Measurements from ENCODE around the gene SDF2L1. TPM values are rescaled to one million over a fixed set of nuclear protein-coding genes. Genes with fewer than 3 reads are reported as not detected.

The SDF2L1 gene
- polyA plus RNA-seq, 3 donors: 31.7 to 46.2 (median 44.7) TPM

DNA sequence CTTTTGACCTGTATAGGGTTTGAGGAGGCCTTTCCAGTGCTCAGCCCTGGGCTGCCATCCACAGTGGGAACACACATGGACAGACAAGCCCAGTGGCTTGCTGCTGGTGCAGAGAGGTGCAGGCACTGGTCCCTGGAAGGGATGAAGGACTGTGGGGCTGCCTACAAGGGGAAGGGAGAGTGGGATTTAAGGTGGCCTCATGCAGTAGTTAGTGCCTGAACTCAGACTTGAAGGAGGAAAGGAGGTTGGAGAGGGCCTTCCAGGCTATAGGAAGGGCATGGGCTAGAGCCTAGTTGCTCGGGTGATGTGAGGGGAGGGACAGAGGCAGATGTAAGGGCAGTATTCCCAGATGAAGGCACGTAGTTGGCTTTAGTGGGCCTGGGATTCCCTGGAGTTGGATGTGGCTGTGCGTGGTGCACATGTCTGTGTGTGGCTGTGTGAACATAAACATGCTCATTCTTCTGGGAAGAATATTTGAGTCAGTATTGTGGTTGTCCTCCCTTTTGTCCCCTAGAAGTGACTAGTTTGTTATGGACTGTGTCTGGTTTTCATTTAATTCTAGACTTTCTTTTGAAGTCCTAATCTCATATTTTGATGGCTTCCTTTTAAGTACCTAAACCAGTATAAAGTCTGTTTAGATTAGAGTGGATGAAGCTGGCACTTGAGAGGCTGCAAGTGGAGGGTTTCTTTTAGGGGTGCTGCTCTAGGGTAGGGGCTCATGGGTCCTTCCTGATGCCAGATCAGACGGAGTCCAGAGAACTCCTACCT lies 30.7 kb upstream of the SDF2L1 start:
- peaks cover 100% of the 10 kb centered on the region for H3K79me2 ChIP-seq (ENCODE audit: insufficient read depth, low read length)
- WGBS (ENCODE audit: insufficient coverage): 96% methylated on average over 3 of the region's 4 CpGs
- no peaks in the 10 kb centered on the region for H3K9me3 ChIP-seq (replicated peaks in 1 of 2; ENCODE audit: control insufficient read depth in 1 of 2, insufficient read depth in 1 of 2, low read length in 2 of 2)
- H3K9ac ChIP-seq (ENCODE audit: insufficient read depth, low read length, poor library complexity, severe bottlenecking): no peak overlapping the region
- peak overlapping the region in 5 of 7 donors; percentile 41 to 83 (median 49) for H3K27ac Mint-ChIP-seq
- H3K36me3 ChIP-seq (replicated peaks in 1 of 2; ENCODE audit: control insufficient read depth in 1 of 2, insufficient read depth in 2 of 2, low read length in 2 of 2): peaks cover 42 to 64% of the 10 kb centered on the region in 2 donors
- no peak for DNase-seq
- no peak overlapping the region for H3K4me3 Mint-ChIP-seq
- no peaks in the 10 kb centered on the region for H3K27me3 ChIP-seq (ENCODE audit: control insufficient read depth in 2 of 2, insufficient read depth in 2 of 2, low read length in 2 of 2)
- H3K4me3 ChIP-seq (replicated peaks in 1 of 3; ENCODE audit: low read depth in 2 of 3, low read length in 3 of 3): no peak overlapping the region
- no peak overlapping the region for H2AFZ ChIP-seq (ENCODE audit: insufficient read depth, low read depth, low read length, poor library complexity, severe bottlenecking)
- H3K9me3 Mint-ChIP-seq: no peaks in the 10 kb centered on the region
- H4K20me1 ChIP-seq (ENCODE audit: insufficient read depth, low read length): peaks cover 100% of the 10 kb centered on the region
- TF ChIP-seq, protein P1, sequence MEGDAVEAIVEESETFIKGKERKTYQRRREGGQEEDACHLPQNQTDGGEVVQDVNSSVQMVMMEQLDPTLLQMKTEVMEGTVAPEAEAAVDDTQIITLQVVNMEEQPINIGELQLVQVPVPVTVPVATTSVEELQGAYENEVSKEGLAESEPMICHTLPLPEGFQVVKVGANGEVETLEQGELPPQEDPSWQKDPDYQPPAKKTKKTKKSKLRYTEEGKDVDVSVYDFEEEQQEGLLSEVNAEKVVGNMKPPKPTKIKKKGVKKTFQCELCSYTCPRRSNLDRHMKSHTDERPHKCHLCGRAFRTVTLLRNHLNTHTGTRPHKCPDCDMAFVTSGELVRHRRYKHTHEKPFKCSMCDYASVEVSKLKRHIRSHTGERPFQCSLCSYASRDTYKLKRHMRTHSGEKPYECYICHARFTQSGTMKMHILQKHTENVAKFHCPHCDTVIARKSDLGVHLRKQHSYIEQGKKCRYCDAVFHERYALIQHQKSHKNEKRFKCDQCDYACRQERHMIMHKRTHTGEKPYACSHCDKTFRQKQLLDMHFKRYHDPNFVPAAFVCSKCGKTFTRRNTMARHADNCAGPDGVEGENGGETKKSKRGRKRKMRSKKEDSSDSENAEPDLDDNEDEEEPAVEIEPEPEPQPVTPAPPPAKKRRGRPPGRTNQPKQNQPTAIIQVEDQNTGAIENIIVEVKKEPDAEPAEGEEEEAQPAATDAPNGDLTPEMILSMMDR (IDR thresholded peaks at IDR 0.05): no peak
- peaks cover 43 to 58% of the 10 kb centered on the region in 2 donors for H3K36me3 Mint-ChIP-seq
- intact Hi-C loops (cut with micrococcal nuclease): no loop called here
- peaks cover 22% of the 10 kb centered on the region for H3K4me1 Mint-ChIP-seq
- no peak overlapping the region for H3K27ac ChIP-seq (ENCODE audit: low read depth in 1 of 2, low read length in 2 of 2)
- no peaks in the 10 kb centered on the region for H3K4me1 ChIP-seq (ENCODE audit: control insufficient read depth in 1 of 2, insufficient read depth in 2 of 2, low read length in 2 of 2)
- H3K27me3 Mint-ChIP-seq (ENCODE audit: low read depth in 3 of 3): no peaks in the 10 kb centered on the region
- H3K4me2 ChIP-seq (replicated peaks; ENCODE audit: extremely low read depth, low read length, poor library complexity, severe bottlenecking): no peak overlapping the region

DNA sequence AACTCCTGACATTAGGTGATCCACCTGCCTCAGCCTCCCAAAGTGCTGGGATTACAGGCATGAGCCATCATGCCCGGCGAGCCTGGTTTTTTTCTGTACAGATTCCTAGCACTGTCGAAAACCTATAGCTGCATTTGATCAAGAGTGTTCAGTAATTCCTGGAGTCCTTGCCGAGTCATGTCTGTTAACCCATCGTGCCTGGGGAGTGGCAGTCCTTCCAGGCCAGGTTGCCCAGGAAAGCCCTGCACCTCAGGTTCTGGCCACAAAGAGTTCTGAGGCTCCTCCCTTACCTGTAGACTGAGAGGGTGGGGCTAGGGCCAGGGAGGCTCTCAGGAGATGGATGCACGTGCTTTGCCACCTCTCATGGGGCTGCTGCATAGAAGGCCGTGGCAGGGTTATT lies 29.2 kb upstream of the SDF2L1 start:
- no peak overlapping the region for H2AFZ ChIP-seq (ENCODE audit: insufficient read depth, low read depth, low read length, poor library complexity, severe bottlenecking)
- TF ChIP-seq, protein P1 (IDR thresholded peaks at IDR 0.05): no peak
- peaks cover 99% of the 10 kb centered on the region for H4K20me1 ChIP-seq (ENCODE audit: insufficient read depth, low read length)
- intact Hi-C loops (cut with micrococcal nuclease): no loop called here
- H3K4me2 ChIP-seq (replicated peaks; ENCODE audit: extremely low read depth, low read length, poor library complexity, severe bottlenecking): no peak overlapping the region
- H3K4me1 Mint-ChIP-seq: peaks cover 11% of the 10 kb centered on the region
- no peaks in the 10 kb centered on the region for H3K27me3 ChIP-seq (ENCODE audit: control insufficient read depth in 2 of 2, insufficient read depth in 2 of 2, low read length in 2 of 2)
- DNase-seq: no peak
- peaks cover 100% of the 10 kb centered on the region for H3K79me2 ChIP-seq (ENCODE audit: insufficient read depth, low read length)
- no peak overlapping the region for H3K27ac Mint-ChIP-seq
- no peaks in the 10 kb centered on the region for H3K9me3 Mint-ChIP-seq
- H3K36me3 Mint-ChIP-seq: peaks cover 43 to 67% of the 10 kb centered on the region in 2 donors
- H3K9me3 ChIP-seq (replicated peaks in 1 of 2; ENCODE audit: control insufficient read depth in 1 of 2, insufficient read depth in 1 of 2, low read length in 2 of 2): no peaks in the 10 kb centered on the region
- H3K27me3 Mint-ChIP-seq (ENCODE audit: low read depth in 3 of 3): peaks cover 0 to 1% (median 0%) of the 10 kb centered on the region in 3 donors
- no peak overlapping the region for H3K9ac ChIP-seq (ENCODE audit: insufficient read depth, low read length, poor library complexity, severe bottlenecking)
- no peak overlapping the region for H3K4me3 ChIP-seq (replicated peaks in 1 of 3; ENCODE audit: low read depth in 2 of 3, low read length in 3 of 3)
- 100% methylated on average over 5 of the region's 7 CpGs for WGBS (ENCODE audit: insufficient coverage)
- H3K36me3 ChIP-seq (replicated peaks in 1 of 2; ENCODE audit: control insufficient read depth in 1 of 2, insufficient read depth in 2 of 2, low read length in 2 of 2): peaks cover 42 to 64% of the 10 kb centered on the region in 2 donors
- H3K4me1 ChIP-seq (ENCODE audit: control insufficient read depth in 1 of 2, insufficient read depth in 2 of 2, low read length in 2 of 2): no peaks in the 10 kb centered on the region
- no peak overlapping the region for H3K4me3 Mint-ChIP-seq
- H3K27ac ChIP-seq (ENCODE audit: low read depth in 1 of 2, low read length in 2 of 2): no peak overlapping the region

All from CD14-positive monocyte (primary cell).